OCI-LY7 (cell line): ENCODE data around the gene EYS. TPM values are rescaled to one million over a fixed set of nuclear protein-coding genes. Genes with fewer than 3 reads are reported as not detected.

Source experiments
- BruUV-seq: library from RNA; stranded (reverse); fragments of 400-500 nt; replicated peaks from 2 replicates; lab custom pipeline; 2021; lab: Mats Ljungman, UMichigan
- CTCF ChIA-PET: fragments of 300-600 bp; sonication (Branson Sonifier 250); formaldehyde crosslinking; loops from one replicate; lab custom pipeline; 2022; ENCODE audit warnings: antibody characterized with exemption; ENCODE audit not compliant: unreplicated experiment; lab: Charles Lee
- POLR2A ChIA-PET: fragments of 300-600 bp; sonication (Branson Sonifier 250); formaldehyde crosslinking; loops from one replicate; lab custom pipeline; 2022; ENCODE audit warnings: antibody characterized with exemption; lab: Charles Lee
- DNase-seq: peaks from one replicate; pipeline ENCODE4 v3.0.0-alpha.2; 2015; ENCODE audit warnings: low spot score
- H2AFZ ChIP-seq: fragments of 200-600 bp; sonication (generic), shearing (Covaris generic); 2 replicates; pipeline ENCODE4 v1.6.1; 2014; ENCODE audit warnings: mild to moderate bottlenecking, antibody characterized with exemption, low read length, moderate library complexity
- H3K27ac ChIP-seq: fragments of 200-600 bp; sonication (generic); 2 replicates; pipeline ENCODE4 v1.5.1; 2014; ENCODE audit warnings: mixed run types, low read depth, mild to moderate bottlenecking, moderate library complexity, low read length, inconsistent platforms; ENCODE audit not compliant: poor library complexity, severe bottlenecking
- H3K36me3 ChIP-seq: fragments of 200-600 bp; sonication (generic); 2 replicates; pipeline ENCODE4 v1.6.1; 2014; ENCODE audit warnings: mild to moderate bottlenecking, antibody characterized with exemption, low read length, moderate library complexity, mixed read lengths; ENCODE audit not compliant: insufficient read depth
- H3K4me1 ChIP-seq: fragments of 200-600 bp; sonication (generic); 2 replicates; pipeline ENCODE4 v1.5.1; 2014; ENCODE audit warnings: mild to moderate bottlenecking, low read length; ENCODE audit not compliant: insufficient read depth, poor library complexity, severe bottlenecking
- H3K4me2 ChIP-seq: fragments of 200-600 bp; sonication (generic); 2 replicates; pipeline ENCODE4 v1.6.1; 2014; ENCODE audit warnings: mild to moderate bottlenecking, low read length
- H3K4me3 ChIP-seq: fragments of 200-600 bp; sonication (generic); 2 replicates; pipeline ENCODE4 v1.5.1; 2014; ENCODE audit warnings: mild to moderate bottlenecking, low read depth, low read length; ENCODE audit not compliant: poor library complexity, severe bottlenecking
- H3K79me2 ChIP-seq: fragments of 200-600 bp; sonication (generic); 2 replicates; pipeline ENCODE4 v1.6.1; 2016; ENCODE audit warnings: low read depth, mild to moderate bottlenecking, low read length, moderate library complexity, mixed read lengths; ENCODE audit not compliant: insufficient read depth
- H3K9me2 ChIP-seq: fragments of 200-600 bp; sonication (generic); 2 replicates; pipeline ENCODE4 v1.6.1; 2016; ENCODE audit warnings: mild to moderate bottlenecking, low read length, mixed read lengths; ENCODE audit not compliant: insufficient read depth
- H3K9me3 ChIP-seq: fragments of 200-600 bp; sonication (generic); 2 replicates; pipeline ENCODE4 v1.6.1; 2014; ENCODE audit warnings: mild to moderate bottlenecking, mixed run types, low read length, mixed read lengths
- H4K20me1 ChIP-seq: fragments of 200-600 bp; sonication (generic); 2 replicates; pipeline ENCODE4 v1.6.1; 2014; ENCODE audit warnings: mild to moderate bottlenecking, antibody characterized with exemption, low read length, moderate library complexity, mixed read lengths; ENCODE audit not compliant: insufficient read depth
- EZH2phosphoT487 ChIP-seq: fragments of 200-600 bp; sonication (generic); IDR thresholded peaks from 2 replicates; pipeline ENCODE4 v1.6.1; 2018; ENCODE audit warnings: low read depth, borderline replicate concordance, mild to moderate bottlenecking, mixed run types, antibody characterized with exemption, low read length, moderate library complexity, mixed read lengths
- intact Hi-C: fragments of 100-400 bp; cut with micrococcal nuclease; formaldehyde crosslinking; loops from one replicate; pipeline ENCODE4 v1.10.0; 2022; ENCODE audit not compliant: unreplicated experiment
- total RNA-seq, 2 experiments: library from RNA; depleted of rRNA in 1 of 2; stranded (reverse); fragments of >200 nt in 1 of 2; shearing (Covaris generic) in 1 of 2; gene quantifications; 2 replicates each; pipeline ENCODE4 v1.2.3, GENCODE V29; 2014 to 2022
- TF ChIP-seq, protein P1 (sequence below): fragments of 200-600 bp; sonication (generic); conservative IDR thresholded peaks from 2 replicates; pipeline ENCODE4 v1.5.1; 2014; ENCODE audit warnings: mild to moderate bottlenecking, antibody characterized with exemption, low read length, moderate library complexity, mixed read lengths

Gene EYS
- total RNA-seq, 2 experiments from 2014 or later: not detected

DNA sequence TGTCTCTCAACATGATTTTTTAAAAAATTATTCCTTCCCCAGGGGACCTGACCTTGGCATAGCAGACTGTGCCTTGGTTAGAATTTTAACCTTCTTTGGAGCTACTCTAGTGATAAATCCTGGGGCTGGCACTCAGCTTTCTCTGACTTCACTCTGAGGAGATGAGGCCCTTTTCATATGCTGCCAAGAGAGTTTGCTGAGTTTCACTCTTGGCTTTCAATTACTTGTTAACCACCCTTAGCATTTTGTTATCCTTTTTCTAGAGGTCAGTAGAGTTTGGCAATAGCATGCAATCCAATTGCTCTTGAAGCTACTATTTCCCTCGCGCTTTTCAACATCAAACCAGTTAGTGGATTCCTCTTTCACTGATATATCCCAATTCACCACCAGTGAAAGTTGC, 920.3 kb downstream of the EYS start:
- H3K4me3 ChIP-seq: no peak overlapping the region
- H3K27ac ChIP-seq: no peak overlapping the region
- no peaks in the 10 kb centered on the region for H3K9me3 ChIP-seq
- TF ChIP-seq EZH2phosphoT487: no peak
- TF ChIP-seq, protein P1, sequence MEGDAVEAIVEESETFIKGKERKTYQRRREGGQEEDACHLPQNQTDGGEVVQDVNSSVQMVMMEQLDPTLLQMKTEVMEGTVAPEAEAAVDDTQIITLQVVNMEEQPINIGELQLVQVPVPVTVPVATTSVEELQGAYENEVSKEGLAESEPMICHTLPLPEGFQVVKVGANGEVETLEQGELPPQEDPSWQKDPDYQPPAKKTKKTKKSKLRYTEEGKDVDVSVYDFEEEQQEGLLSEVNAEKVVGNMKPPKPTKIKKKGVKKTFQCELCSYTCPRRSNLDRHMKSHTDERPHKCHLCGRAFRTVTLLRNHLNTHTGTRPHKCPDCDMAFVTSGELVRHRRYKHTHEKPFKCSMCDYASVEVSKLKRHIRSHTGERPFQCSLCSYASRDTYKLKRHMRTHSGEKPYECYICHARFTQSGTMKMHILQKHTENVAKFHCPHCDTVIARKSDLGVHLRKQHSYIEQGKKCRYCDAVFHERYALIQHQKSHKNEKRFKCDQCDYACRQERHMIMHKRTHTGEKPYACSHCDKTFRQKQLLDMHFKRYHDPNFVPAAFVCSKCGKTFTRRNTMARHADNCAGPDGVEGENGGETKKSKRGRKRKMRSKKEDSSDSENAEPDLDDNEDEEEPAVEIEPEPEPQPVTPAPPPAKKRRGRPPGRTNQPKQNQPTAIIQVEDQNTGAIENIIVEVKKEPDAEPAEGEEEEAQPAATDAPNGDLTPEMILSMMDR: no peak
- no peaks in the 10 kb centered on the region for H3K9me2 ChIP-seq
- POLR2A ChIA-PET: interaction anchor here (0.7 to 1.1 kb wide), 3 partner anchors 10 to 32 kb away, joined by 3 to 4 read pairs (median 3); no protein-coding TSS in a partner anchor
- no peaks in the 10 kb centered on the region for H3K4me1 ChIP-seq
- H4K20me1 ChIP-seq: no peaks in the 10 kb centered on the region
- intact Hi-C loops: no loop called here
- CTCF ChIA-PET: no interaction called here
- no peaks in the 10 kb centered on the region for H3K36me3 ChIP-seq
- H3K79me2 ChIP-seq: no peaks in the 10 kb centered on the region
- no peak overlapping the region for H3K4me2 ChIP-seq
- no peak for DNase-seq
- H2AFZ ChIP-seq: no peak overlapping the region
- BruUV-seq: no TSS peak

DNA sequence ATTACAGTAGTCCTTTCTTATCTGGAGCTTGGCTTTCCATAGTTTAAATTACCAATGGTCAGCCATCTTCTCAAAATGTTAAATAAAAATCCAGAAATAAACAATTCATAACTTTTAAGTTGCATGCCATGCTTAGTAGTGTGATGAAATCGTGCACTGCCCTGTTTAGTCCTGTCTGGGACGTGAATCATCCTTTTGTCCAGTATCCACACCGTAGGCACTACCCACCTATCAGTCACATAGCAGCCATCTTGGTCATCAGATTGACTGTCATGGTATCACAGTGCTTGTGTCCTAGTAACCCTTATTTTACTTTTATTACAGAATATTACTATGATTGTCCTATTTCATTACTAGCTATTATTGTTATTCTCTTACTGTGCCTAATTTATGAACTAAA, 924.1 kb downstream of the EYS start:
- Histone ChIP-seq H3K27ac (no peak overlapping the region), H2AFZ (no peak overlapping the region), H3K9me3 (no peaks in the 10 kb centered on the region), H3K9me2 (no peaks in the 10 kb centered on the region), H3K4me1 (no peaks in the 10 kb centered on the region), H4K20me1 (no peaks in the 10 kb centered on the region), H3K79me2 (no peaks in the 10 kb centered on the region), H3K4me2 (no peak overlapping the region), H3K36me3 (no peaks in the 10 kb centered on the region), H3K4me3 (no peak overlapping the region)
- ChIA-PET CTCF (no interaction called here), POLR2A (no interaction called here)
- intact Hi-C loops: no loop called here
- no peak for DNase-seq
- BruUV-seq: no TSS peak
- TF ChIP-seq, protein P1: no peak
- TF ChIP-seq EZH2phosphoT487: no peak

DNA sequence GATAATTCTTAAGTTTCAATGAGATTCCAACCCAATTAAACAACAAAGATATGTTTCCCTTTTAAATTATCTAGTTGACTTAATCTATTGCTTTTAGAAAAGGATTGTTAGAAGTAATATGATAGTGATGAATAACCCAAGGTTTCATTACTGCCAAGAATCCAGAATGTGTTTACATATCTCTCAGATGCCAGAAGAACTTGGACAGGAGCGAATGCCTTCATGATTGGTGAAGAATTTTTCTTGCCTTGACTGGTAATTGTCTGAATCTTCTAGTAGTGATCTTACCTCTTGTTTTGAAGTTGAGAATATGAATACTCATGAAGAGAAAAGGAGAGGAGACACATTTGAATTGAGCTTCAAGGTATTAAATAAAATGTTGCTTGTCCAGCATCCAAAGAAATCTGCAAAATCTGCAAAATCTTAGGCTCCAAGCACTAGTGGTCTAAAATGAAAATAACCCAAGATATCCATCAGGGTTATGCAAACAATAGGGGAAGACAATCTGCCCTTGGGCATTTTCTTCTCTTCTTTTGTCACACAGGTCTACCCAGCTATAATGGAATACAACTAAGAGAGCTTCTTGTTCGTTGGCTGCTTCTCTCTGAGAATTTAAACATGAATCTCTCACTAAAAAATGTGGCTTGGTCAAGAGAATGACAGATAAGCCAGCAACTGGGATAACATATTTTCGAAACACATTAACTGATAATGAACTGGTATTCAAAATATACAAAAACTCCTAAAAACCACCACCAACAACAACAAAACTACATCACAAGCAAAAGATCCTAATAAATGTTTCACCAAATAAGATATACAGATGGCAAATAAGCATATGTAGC, 928.9 kb downstream of the EYS start:
- no peaks in the 10 kb centered on the region for H3K36me3 ChIP-seq
- no peak overlapping the region for H3K4me3 ChIP-seq
- intact Hi-C loops: no loop called here
- no peak for DNase-seq
- no peak overlapping the region for H2AFZ ChIP-seq
- TF ChIP-seq, protein P1: no peak
- TF ChIP-seq EZH2phosphoT487: no peak
- no TSS peak for BruUV-seq
- no peaks in the 10 kb centered on the region for H3K79me2 ChIP-seq
- POLR2A ChIA-PET: interaction anchor here (0.6 kb wide), 1 partner anchor 84 kb away, joined by 3 read pairs; no protein-coding TSS in a partner anchor
- no peaks in the 10 kb centered on the region for H3K9me3 ChIP-seq
- no peaks in the 10 kb centered on the region for H3K9me2 ChIP-seq
- CTCF ChIA-PET: no interaction called here
- H3K4me2 ChIP-seq: no peak overlapping the region
- H3K27ac ChIP-seq: no peak overlapping the region
- no peaks in the 10 kb centered on the region for H3K4me1 ChIP-seq
- H4K20me1 ChIP-seq: no peaks in the 10 kb centered on the region
